Right lobe of liver (tissue), 6 donors: ENCODE data around the gene ST6GAL2. TPM values are rescaled to one million over a fixed set of nuclear protein-coding genes. Genes with fewer than 3 reads are reported as not detected.

Experiments
- ATAC-seq, 4 donors: fragments of 200-7000 bp; cut with Tn5 transposase; one replicate each; pipeline ENCODE4 v1.9.1; 2020; ENCODE audit warnings: mild to moderate bottlenecking in 4 of 4, moderate library complexity in 4 of 4
- DNase-seq, 3 donors: peaks; one replicate each; pipeline ENCODE4 v3.0.0-alpha.2; 2020
- H3K27ac ChIP-seq, 3 donors: fragments of 200-600 bp; one replicate each; pipeline ENCODE4 v1.8.0; 2022
- H3K27me3 ChIP-seq, 2 donors: fragments of 200-600 bp; one replicate each; pipeline ENCODE4 v1.8.0; 2022
- H3K36me3 ChIP-seq, 4 donors: fragments of 200-600 bp; sonication (generic) in 1 of 4; one replicate each; pipeline versions ENCODE4 v1.5.1 to v1.8.0; 2017 to 2022; ENCODE audit warnings: control low read depth in 1 of 4
- H3K4me1 ChIP-seq, 4 donors: fragments of 200-600 bp; sonication (generic) in 1 of 4; one replicate each; pipeline versions ENCODE4 v1.5.1 to v1.8.0; 2017 to 2022; ENCODE audit warnings: control low read depth in 1 of 4
- H3K4me3 ChIP-seq, 3 donors: fragments of 200-600 bp; one replicate each; pipeline ENCODE4 v1.8.0; 2022
- H3K9me3 ChIP-seq, 4 donors: fragments of 200-600 bp; sonication (generic) in 1 of 4; one replicate each; pipeline versions ENCODE4 v1.5.1 to v1.8.0; 2017 to 2022; ENCODE audit warnings: control low read depth in 1 of 4
- POLR2A ChIP-seq: fragments of 450-650 bp; IDR thresholded peaks from one replicate; pipeline ENCODE4 v1.6.1; 2017; ENCODE audit warnings: antibody characterized with exemption, mild to moderate bottlenecking
- WGBS: methylation state at CpG from one replicate; pipeline ENCODE4 v1.1.6; 2018; ENCODE audit warnings: low coverage, low lambda C conversion rate; ENCODE audit not compliant: insufficient coverage; ENCODE audit errors: missing lambda C conversion rate; 5-methylcytosine and 5-hydroxymethylcytosine counted together
- intact Hi-C, 2 donors: fragments of 100-400 bp; cut with DNase I; formaldehyde crosslinking; loops; one replicate each; pipeline versions ENCODE4 v1.11.2 to v1.14.1; 2022
- total RNA-seq, 6 experiments: library from RNA; depleted of rRNA in 2 of 6; stranded (reverse); fragments of >200 nt in 2 of 6; fragmentation: NEBNext Ultra II Directional in 3 of 6; extraction: Animal tissue kit (Norgen Biotek cat#: 25700) in 3 of 6; gene quantifications; one replicate each; pipeline versions ENCODE4 v1.1.0 to v1.2.4, GENCODE V29; 2016 to 2023
- TF ChIP-seq, protein P1 (sequence below), 4 donors: fragments of 200-600 bp in 3 of 4; fragments of 450-650 bp in 1 of 4; IDR thresholded peaks; one replicate each; pipeline versions ENCODE4 v1.5.1 to v1.8.0; 2016 to 2022; ENCODE audit warnings: antibody characterized with exemption in 4 of 4, mild to moderate bottlenecking in 2 of 4
- donor health status: DM: no; HTN: yes; CAD: no.
- donor health status: DM: no; HTN: no; CAD: no.
- donor health status: DM: no; HTN: no; CAD: no.
- donor health status: DM: no; HTN: yes; CAD: no.
- donor health status: DM: no; HTN: yes; CAD: no.

The ST6GAL2 gene
- total RNA-seq, 6 experiments from 2014 or later, result 0.55 to 2.4 (median 1.7) TPM

DNA sequence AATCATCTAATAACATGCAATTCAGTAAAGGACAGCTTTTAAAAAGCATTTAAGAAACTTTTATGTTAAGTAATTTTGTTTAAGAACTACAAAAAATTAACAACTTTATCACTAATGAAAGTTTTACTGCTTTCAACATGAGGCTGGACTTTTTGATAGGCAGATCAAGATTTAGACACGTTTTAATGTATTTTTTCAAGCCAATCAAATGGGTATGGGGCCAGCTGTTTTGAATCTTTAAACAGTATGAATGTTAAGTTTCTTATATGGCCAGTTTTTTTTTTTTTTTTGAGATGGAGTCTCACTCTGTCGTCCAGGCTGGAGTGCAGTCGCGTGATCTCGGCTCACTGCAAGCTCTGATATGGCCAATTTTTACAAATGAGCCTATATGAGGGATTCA, 73.1 kb downstream of the ST6GAL2 start:
- Histone ChIP-seq H3K36me3 (no peaks in the 10 kb centered on the region), H3K4me1 (no peaks in the 10 kb centered on the region), H3K27ac (no peak overlapping the region), H3K9me3 (no peaks in the 10 kb centered on the region), H3K4me3 (no peak overlapping the region), H3K27me3 (no peaks in the 10 kb centered on the region)
- TF ChIP-seq, protein P1, sequence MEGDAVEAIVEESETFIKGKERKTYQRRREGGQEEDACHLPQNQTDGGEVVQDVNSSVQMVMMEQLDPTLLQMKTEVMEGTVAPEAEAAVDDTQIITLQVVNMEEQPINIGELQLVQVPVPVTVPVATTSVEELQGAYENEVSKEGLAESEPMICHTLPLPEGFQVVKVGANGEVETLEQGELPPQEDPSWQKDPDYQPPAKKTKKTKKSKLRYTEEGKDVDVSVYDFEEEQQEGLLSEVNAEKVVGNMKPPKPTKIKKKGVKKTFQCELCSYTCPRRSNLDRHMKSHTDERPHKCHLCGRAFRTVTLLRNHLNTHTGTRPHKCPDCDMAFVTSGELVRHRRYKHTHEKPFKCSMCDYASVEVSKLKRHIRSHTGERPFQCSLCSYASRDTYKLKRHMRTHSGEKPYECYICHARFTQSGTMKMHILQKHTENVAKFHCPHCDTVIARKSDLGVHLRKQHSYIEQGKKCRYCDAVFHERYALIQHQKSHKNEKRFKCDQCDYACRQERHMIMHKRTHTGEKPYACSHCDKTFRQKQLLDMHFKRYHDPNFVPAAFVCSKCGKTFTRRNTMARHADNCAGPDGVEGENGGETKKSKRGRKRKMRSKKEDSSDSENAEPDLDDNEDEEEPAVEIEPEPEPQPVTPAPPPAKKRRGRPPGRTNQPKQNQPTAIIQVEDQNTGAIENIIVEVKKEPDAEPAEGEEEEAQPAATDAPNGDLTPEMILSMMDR (IDR thresholded peaks at IDR 0.05), result no peak
- TF ChIP-seq POLR2A, result no peak
- no peak for DNase-seq
- 41% methylated on average over 5 of the region's 5 CpGs for WGBS
- intact Hi-C loops, result no loop called here
- ATAC-seq, result no peak

GRCh38 chr2:106812383-106812782, 73.6 kb downstream of the ST6GAL2 start:
- TF ChIP-seq POLR2A, result no peak
- TF ChIP-seq, protein P1 (IDR thresholded peaks at IDR 0.05), result no peak
- no peaks in the 10 kb centered on the region for H3K4me1 ChIP-seq
- ATAC-seq, result peak in 2 of 4 donors; percentile 38 to 45
- no peak for DNase-seq
- H3K9me3 ChIP-seq, result no peaks in the 10 kb centered on the region
- H3K36me3 ChIP-seq, result no peaks in the 10 kb centered on the region
- WGBS, result 59% methylated on average over 4 of the region's 4 CpGs
- H3K4me3 ChIP-seq, result no peak overlapping the region
- intact Hi-C loops, result no loop called here
- no peaks in the 10 kb centered on the region for H3K27me3 ChIP-seq
- no peak overlapping the region for H3K27ac ChIP-seq

DNA sequence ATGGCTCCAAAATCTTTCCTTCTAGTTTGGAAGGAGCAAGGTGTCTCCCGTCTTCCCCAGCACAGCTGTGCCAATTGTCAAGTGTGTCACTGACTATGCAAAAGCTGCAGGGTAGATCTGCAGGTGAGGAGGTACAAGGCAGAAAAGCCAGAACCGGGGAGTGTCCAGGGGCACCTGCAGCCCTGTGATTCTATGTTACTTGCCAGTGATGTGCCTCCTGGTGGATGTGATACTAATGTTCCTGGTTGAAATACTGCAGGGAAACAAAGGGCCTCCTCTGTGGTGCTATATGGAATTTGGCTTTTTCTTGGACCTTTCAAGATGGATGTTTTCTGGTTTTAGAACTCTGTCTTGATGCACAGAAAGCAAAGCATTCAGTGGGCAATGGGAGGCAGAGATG, 80.3 kb downstream of the ST6GAL2 start:
- no peaks in the 10 kb centered on the region for H3K4me1 ChIP-seq
- WGBS, result 50% methylated on average over 2 of the region's 2 CpGs
- no peak overlapping the region for H3K27ac ChIP-seq
- no peaks in the 10 kb centered on the region for H3K27me3 ChIP-seq
- H3K36me3 ChIP-seq, result no peaks in the 10 kb centered on the region
- no peak overlapping the region for H3K4me3 ChIP-seq
- TF ChIP-seq POLR2A, result no peak
- TF ChIP-seq, protein P1 (IDR thresholded peaks at IDR 0.05), result no peak
- intact Hi-C loops, result no loop called here
- no peak for DNase-seq
- no peaks in the 10 kb centered on the region for H3K9me3 ChIP-seq
- no peak for ATAC-seq

DNA sequence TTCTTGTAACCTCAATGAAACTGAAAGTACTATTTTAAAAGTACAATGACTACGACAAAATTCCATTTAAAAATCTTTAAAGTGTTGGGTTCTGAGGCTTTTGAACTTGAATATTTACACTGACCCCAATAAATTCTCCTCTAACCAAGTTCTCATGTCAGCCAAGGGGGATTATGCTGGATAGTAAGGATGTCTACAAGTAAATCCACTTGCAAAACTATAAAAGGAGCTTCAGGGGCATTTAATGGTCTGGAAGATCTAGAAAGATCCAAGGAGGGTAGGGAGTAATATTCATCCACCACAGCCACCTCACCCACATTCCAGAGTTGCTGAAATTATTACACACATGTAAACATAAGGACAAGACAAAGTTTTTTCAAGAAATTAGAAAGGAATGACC, 81.8 kb downstream of the ST6GAL2 start:
- H3K27me3 ChIP-seq, result no peaks in the 10 kb centered on the region
- DNase-seq (no peak), ATAC-seq (no peak)
- H3K27ac ChIP-seq, result no peak overlapping the region
- no peak overlapping the region for H3K4me3 ChIP-seq
- WGBS, result 26% methylated on average over 1 of the region's 1 CpG
- intact Hi-C loops, result no loop called here
- no peaks in the 10 kb centered on the region for H3K9me3 ChIP-seq
- H3K4me1 ChIP-seq, result no peaks in the 10 kb centered on the region
- H3K36me3 ChIP-seq, result no peaks in the 10 kb centered on the region
- no peak for TF ChIP-seq POLR2A
- TF ChIP-seq, protein P1 (IDR thresholded peaks at IDR 0.05), result no peak
